ENCODE data around the gene CDH18.

DNA sequence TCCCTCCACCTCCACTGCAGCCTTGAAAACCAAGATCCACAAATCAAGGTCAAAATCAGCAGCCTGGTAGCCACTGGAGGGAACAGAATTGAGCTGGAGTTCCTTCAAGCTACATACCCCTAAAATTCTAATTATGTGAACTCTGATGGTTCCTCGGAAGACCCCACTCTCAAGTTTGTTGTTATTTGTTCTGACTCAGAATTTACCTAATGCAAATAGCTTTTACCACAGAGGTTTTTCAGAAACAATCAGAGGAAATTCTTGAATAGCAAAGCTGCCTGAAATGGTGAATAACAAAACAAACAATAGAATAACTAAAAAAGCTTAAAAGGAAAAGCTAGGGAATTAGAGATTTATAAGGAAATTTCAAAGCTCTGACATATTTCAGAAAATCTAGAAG lies 220.0 kb downstream of the CDH18 start:
- TF ChIP-seq ZNF565 (CRISPR knock-in tag; conservative IDR thresholded peaks at IDR 0.05; ENCODE audit: low read depth), result no peak
- no peak for TF ChIP-seq ZNF8 (CRISPR knock-in tag; IDR thresholded peaks at IDR 0.05)
- TF ChIP-seq, protein P1, sequence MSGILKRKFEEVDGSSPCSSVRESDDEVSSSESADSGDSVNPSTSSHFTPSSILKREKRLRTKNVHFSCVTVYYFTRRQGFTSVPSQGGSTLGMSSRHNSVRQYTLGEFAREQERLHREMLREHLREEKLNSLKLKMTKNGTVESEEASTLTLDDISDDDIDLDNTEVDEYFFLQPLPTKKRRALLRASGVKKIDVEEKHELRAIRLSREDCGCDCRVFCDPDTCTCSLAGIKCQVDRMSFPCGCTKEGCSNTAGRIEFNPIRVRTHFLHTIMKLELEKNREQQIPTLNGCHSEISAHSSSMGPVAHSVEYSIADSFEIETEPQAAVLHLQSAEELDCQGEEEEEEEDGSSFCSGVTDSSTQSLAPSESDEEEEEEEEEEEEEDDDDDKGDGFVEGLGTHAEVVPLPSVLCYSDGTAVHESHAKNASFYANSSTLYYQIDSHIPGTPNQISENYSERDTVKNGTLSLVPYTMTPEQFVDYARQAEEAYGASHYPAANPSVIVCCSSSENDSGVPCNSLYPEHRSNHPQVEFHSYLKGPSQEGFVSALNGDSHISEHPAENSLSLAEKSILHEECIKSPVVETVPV (CRISPR knock-in tag; IDR thresholded peaks at IDR 0.05), result no peak
- TF ChIP-seq, protein P2, sequence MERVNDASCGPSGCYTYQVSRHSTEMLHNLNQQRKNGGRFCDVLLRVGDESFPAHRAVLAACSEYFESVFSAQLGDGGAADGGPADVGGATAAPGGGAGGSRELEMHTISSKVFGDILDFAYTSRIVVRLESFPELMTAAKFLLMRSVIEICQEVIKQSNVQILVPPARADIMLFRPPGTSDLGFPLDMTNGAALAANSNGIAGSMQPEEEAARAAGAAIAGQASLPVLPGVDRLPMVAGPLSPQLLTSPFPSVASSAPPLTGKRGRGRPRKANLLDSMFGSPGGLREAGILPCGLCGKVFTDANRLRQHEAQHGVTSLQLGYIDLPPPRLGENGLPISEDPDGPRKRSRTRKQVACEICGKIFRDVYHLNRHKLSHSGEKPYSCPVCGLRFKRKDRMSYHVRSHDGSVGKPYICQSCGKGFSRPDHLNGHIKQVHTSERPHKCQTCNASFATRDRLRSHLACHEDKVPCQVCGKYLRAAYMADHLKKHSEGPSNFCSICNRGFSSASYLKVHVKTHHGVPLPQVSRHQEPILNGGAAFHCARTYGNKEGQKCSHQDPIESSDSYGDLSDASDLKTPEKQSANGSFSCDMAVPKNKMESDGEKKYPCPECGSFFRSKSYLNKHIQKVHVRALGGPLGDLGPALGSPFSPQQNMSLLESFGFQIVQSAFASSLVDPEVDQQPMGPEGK (CRISPR knock-in tag; IDR thresholded peaks at IDR 0.05; ENCODE audit: borderline replicate concordance), result no peak
- TF ChIP-seq CREB5 (CRISPR knock-in tag; IDR thresholded peaks at IDR 0.05; ENCODE audit: low read depth), result no peak
- TF ChIP-seq ZFP30 (CRISPR knock-in tag; IDR thresholded peaks at IDR 0.05), result no peak
- no peak for TF ChIP-seq ARNTL (CRISPR knock-in tag; IDR thresholded peaks at IDR 0.05; ENCODE audit: borderline replicate concordance, low read depth)
- TF ChIP-seq BACH2 (CRISPR knock-in tag; IDR thresholded peaks at IDR 0.05; ENCODE audit: borderline replicate concordance), result no peak
- no peak for TF ChIP-seq GLIS3 (CRISPR knock-in tag; IDR thresholded peaks at IDR 0.05)
- no peak for TF ChIP-seq TCF4 (CRISPR knock-in tag; IDR thresholded peaks at IDR 0.05; ENCODE audit: borderline replicate concordance)
- no peak for TF ChIP-seq ZNF70 (CRISPR knock-in tag; IDR thresholded peaks at IDR 0.05)
- no peak for TF ChIP-seq ZFP3 (CRISPR knock-in tag; IDR thresholded peaks at IDR 0.05)
- TF ChIP-seq POU6F1 (CRISPR knock-in tag; IDR thresholded peaks at IDR 0.05; ENCODE audit: borderline replicate concordance, low read depth), result no peak
- TF ChIP-seq RARB (CRISPR knock-in tag; IDR thresholded peaks at IDR 0.05), result no peak

Data from SK-N-SH treated with all-trans-retinoic acid at 6 μM for 48 hours (cell line).